ENCODE data around the gene GRIN3B.

GRIN3B gene

DNA sequence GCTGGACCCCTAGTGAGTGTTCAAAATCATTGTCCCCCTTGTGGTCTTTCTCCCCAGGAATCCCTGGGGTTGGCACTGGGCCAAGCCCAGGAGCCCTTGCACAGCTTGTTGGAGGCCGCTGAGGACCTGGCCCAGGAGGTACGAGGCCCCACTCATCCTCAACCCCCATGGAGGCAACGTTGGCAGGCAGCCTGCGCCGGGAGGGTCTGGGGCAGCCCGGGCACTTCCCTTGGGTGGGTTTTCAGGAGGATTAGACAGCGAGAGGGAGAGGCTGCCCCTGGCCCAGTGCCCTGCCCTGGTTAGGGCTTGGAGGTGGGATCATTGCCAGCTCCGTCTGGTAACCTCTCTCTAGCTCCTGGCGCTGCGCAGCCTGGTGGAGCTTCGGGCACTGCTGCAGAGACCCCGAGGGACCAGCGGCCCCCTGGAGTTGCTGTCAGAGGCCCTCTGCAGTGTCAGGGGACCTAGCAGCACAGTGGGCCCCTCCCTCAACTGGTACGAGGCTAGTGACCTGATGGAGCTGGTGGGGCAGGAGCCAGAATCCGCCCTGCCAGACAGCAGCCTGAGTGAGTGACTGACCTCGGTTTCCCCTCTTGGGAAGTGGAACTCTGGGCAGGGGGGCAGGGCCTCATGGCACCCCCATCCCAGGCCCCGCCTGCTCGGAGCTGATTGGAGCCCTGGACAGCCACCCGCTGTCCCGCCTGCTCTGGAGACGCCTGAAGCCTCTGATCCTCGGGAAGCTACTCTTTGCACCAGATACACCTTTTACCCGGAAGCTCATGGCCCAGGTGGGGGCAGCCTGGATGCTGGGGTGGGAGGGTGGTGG is 42.7 kb downstream of the GRIN3B start:
- no peak for DNase-seq

DNA sequence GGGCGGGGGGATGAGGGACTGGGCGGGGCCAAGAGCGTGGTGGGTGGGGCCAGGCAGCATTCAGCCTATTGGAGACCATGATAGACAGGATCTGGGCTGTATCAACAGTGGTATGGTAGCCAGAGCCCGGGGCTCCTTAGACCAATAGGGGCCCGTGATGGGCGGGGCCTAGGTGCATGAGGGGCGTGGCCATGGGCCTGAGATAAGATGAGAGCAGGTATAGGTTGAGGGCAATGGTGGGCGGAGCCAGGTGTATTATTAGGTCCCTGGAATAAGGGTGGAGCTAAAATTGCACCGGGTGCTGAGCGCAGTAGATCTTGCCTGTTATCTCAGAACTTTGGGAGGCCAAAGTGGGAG is 45.0 kb downstream of the GRIN3B start:
- DNase-seq, result no peak

DNA sequence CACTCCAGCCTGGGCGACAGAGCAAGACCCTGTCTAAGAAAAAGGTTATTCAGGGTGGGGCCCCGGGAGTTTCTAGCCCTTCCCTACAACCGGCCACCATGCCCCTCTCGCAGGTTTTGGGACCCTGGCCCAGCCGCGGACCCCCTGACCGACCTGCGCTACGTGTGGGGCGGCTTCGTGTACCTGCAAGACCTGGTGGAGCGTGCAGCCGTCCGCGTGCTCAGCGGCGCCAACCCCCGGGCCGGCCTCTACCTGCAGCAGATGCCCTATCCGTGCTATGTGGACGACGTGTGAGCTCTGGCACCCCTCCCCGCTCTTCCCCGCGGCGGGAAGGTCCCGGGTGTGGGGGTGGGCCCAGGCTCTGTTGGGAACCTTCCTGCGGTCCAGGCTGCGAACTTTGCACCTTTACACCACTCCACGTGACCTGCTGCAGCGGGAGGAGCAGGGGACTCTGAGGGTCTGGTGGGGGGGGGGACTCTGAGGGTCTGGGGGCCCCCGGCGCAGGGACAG is 46.0 kb downstream of the GRIN3B start:
- no peak for DNase-seq

DNA sequence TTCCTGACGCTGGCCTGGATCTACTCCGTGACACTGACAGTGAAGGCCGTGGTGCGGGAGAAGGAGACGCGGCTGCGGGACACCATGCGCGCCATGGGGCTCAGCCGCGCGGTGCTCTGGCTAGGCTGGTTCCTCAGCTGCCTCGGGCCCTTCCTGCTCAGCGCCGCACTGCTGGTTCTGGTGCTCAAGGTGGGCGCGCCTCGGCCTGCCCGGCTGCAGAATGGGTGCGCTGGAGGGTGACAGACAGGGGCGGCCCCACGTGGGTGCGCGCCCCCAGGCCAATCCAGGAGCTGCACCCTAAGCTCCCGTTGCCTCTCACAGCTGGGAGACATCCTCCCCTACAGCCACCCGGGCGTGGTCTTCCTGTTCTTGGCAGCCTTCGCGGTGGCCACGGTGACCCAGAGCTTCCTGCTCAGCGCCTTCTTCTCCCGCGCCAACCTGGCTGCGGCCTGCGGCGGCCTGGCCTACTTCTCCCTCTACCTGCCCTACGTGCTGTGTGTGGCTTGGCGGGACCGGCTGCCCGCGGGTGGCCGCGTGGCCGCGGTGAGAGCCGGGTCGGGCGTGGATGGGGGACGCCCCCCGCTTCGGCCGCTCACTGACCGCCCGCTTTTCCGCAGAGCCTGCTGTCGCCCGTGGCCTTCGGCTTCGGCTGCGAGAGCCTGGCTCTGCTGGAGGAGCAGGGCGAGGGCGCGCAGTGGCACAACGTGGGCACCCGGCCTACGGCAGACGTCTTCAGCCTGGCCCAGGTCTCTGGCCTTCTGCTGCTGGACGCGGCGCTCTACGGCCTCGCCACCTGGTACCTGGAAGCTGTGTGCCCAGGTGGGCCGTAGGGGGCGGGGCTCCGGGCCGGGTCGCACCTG is 46.8 kb downstream of the GRIN3B start:
- DNase-seq, result no peak

DNA sequence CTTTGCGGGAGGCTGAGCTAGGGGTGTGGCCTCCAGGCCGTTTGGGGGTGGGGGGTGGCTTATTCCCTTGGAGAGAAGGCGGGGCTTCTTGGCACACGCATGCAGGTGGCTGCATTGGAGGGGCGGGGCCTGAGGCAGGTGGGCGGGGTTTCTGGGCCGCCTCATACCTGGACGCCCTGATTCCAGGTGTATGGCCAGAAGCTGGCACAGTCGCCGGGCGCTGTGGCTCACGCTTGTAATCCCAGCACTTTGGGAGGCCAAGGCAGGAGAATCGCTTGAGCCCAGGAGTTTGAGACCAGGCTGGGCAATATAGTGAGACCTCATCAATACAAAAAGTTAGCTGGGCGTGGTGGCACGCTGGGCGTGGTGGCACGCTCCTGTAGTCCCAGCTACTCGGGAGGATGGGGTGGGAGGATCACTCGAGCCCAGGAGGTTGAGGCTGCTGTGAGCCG is 47.5 kb downstream of the GRIN3B start:
- no peak for DNase-seq

DNA sequence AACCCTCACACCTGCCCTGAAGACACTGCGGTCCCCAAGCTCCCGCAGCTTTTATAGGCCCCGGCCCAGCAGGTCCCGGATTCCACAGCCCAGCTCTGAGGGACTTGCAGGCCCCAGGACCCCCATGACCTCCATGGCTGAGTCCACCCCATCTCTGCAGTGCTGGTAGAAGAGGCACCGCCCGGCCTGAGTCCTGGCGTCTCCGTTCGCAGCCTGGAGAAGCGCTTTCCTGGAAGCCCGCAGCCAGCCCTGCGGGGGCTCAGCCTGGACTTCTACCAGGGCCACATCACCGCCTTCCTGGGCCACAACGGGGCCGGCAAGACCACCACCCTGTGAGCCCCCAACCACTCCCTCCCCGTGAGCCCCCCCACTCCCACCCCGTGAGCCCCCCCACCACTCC is 48.9 kb downstream of the GRIN3B start:
- DNase-seq, result no peak

DNA sequence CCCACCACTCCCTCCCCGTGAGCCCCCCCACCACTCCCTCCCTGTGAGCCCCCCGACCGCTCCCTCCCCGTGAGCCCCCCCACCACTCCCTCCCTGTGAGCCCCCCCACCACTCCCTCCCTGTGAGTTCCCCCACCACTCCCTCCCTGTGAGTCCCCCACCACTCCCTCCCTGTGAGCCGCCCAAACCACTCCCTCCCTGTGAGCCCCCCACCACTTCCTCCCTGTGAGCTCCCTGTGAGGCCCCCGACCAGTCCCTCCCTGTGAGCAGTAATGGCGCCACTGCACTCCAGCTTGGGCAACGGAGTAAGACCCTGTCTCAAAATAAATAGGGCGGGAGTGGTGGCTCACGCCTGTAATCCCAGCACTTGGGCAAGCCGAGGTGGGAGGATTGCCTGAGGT is 49.6 kb downstream of the GRIN3B start:
- no peak for DNase-seq

DNA sequence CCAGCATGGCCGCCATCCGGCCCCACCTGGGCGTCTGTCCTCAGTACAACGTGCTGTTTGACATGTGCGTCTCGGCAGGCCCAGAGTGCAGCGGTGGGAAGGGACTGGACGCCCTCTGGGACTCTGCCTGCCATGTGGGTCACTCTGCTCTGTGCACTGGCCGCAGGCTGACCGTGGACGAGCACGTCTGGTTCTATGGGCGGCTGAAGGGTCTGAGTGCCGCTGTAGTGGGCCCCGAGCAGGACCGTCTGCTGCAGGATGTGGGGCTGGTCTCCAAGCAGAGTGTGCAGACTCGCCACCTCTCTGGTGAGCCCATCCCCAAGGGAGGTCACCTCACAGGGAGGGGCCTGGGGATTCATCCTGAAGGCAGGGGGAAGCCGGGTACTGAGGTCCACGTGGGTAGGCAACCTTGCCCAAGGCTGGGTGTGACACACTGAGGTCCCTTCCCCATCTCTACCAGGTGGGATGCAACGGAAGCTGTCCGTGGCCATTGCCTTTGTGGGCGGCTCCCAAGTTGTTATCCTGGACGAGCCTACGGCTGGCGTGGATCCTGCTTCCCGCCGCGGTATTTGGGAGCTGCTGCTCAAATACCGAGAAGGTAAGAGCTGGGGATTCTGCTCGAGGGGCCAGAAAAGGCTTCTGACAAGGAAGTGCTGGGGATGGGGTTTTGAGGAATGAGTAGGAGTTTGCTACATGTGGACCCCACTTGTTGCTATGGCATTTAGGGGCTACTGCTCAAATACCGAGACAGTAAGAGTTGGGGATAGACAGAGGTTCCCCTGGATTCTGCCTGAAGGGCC is 51.0 kb downstream of the GRIN3B start:
- DNase-seq, result no peak

DNA sequence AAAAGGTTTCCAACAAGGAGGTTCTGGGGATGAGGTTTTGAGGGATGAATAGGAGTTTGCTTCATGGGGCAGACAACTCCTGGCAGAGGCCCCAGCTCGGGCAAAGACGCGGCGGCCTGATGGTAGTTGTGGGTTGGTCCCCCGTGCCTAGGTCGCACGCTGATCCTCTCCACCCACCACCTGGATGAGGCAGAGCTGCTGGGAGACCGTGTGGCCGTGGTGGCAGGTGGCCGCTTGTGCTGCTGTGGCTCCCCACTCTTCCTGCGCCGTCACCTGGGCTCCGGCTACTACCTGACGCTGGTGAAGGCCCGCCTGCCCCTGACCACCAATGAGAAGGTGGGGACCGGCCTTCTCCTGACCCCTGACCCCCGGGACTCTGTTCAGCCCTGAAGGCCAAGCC is 51.6 kb downstream of the GRIN3B start:
- no peak for DNase-seq

DNA sequence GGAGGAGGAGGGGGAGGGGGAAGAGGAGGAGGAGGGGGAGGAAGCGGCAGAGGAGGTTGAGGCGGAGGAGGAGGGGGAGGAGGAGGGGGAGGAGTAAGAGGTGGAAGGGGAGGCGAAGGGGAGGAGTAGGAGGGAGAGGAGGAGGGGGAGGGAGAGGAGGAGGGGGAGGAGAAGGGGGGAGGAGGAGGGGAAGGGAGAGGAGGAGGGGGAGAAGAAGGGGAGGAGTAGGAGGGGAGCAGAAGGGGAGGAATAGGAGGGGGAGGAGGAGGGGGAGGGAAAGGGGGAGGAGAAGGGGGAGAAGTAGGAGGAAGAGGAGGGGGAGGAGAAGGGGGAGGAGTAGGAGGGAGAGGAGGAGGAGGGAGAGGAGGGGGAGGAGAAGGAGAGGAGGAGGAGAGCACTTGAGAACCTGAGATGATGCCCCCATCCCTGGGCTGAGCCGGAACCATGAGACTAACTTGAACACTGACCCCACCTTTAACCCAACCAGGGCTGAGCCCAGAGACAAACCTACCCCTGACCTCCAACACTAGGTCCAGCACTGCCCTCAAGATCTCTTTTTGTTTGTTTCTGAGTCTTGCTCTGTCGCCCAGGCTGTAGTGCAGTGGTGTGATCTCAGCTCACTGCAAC is 52.2 kb downstream of the GRIN3B start:
- no peak for DNase-seq

DNA sequence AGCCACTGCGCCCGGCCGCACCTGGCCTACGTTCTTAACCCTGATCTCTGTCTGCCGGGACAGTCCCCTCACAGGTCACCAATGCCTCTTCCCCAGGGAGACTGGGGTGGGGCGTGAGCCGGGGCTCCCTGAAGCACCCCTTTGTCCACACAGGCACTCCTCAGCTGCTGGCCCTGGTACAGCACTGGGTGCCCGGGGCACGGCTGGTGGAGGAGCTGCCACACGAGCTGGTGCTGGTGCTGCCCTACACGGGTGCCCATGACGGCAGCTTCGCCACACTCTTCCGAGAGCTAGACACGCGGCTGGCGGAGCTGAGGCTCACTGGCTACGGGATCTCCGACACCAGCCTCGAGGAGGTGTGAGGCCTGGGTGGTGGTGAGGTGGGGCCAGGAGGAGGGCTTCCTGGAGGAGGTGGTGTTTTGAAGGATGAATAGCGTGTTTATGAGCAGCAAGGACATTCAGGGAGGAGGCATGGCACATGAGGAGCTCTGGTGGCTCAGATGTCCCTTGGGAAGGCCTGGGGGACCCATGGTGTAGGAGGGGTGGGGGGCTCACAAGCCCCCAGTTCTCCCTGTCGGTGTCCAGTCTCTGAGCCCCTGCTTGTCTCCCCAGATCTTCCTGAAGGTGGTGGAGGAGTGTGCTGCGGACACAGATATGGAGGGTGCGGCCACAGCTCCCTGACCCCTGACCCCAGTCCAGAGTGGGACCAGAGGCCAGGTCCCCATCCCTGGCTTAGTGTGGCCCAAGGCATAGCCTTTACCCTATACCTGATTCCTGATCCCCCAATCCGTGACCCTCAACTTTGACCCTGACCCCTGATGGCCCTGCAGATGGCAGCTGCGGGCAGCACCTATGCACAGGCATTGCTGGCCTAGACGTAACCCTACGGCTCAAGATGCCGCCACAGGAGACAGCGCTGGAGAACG is 53.2 kb downstream of the GRIN3B start:
- DNase-seq, result no peak

DNA sequence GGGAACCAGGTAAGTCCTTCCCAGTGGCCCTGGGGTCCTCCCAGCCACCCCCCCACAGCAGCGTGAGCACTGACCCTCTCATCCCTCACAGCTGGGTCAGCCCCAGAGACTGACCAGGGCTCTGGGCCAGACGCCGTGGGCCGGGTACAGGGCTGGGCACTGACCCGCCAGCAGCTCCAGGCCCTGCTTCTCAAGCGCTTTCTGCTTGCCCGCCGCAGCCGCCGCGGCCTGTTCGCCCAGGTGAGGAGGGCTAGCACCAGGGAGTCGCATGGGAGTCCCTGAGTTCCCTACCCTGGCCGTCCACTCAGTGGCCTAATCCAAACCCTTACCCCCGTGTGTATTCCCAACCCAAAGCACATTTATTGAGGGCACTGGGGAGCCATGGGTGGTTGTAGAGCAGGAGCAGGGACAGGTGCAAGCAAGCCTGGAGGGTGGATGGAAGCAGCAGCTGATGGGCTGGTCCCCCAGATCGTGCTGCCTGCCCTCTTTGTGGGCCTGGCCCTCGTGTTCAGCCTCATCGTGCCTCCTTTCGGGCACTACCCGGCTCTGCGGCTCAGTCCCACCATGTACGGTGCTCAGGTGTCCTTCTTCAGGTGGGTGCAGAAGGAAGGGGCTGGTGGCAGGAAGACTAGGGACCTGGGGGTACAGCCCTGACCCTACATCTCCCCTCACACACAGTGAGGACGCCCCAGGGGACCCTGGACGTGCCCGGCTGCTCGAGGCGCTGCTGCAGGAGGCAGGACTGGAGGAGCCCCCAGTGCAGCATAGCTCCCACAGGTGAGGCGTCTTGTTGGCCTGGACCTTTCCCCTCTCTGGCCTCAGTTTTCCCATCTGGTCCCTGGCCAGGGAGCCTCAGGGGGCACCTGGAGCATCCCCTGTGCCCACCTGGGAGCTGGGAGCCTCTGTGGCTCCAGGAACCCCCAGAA is 54.1 kb downstream of the GRIN3B start:
- DNase-seq, result no peak

DNA sequence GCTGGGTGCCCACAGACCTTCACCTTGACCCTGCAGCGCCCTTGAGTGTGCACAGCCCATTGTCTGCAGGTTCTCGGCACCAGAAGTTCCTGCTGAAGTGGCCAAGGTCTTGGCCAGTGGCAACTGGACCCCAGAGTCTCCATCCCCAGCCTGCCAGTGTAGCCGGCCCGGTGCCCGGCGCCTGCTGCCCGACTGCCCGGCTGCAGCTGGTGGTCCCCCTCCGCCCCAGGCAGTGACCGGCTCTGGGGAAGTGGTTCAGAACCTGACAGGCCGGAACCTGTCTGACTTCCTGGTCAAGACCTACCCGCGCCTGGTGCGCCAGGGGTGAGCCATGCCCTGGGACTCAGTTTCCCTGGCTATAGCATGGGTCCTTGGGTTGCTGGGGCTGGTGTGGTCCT is 54.8 kb downstream of the GRIN3B start:
- DNase-seq, result no peak

DNA sequence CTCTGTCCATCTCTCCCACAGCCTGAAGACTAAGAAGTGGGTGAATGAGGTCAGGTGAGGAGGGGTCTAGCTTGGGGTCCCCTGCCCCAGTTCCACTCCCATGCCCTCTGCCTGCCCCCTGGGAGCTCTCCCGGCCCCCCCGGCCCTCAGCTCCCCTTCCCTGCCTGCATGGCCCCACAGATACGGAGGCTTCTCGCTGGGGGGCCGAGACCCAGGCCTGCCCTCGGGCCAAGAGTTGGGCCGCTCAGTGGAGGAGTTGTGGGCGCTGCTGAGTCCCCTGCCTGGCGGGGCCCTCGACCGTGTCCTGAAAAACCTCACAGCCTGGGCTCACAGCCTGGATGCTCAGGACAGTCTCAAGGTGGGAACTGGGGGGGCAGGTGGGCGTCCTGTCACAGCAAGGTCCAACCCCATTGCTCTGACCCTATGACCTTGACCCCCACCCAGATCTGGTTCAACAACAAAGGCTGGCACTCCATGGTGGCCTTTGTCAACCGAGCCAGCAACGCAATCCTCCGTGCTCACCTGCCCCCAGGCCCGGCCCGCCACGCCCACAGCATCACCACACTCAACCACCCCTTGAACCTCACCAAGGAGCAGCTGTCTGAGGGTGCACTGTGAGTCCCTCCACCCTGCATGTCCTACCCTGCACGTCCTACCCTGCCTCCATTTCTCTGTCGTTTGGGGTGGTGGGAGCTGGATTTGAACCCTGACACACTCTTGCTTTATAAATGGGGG is 55.8 kb downstream of the GRIN3B start:
- DNase-seq, result no peak

DNA sequence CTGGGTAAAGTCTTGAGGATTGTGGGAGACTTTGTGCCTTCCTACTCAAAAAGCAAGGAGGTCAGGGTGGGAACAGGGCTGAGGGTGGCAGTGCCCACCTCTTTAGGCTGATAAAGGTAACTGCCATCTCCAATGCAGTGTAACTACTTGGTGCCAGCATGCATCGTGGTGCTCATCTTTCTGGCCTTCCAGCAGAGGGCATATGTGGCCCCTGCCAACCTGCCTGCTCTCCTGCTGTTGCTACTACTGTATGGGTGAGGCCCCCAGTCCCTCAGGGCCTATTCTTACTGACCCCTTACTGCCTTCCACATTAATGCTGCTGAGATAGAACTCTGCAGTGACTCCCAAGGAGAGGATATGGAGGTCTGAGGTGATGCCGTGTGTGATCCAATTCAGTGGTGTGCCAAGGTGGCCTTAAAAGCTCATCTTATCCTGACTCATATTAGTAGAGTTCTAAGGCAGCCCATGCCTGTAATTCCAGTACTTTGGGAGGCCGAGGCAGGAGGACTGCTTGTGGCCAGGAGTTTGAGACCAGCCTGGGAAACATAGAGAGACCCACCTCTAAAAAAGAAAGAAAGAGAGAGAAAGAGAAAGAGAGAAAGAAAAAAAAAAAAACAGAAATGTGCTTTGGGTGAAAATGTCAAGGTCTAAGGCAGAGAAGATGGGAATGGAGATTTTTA is 57.1 kb downstream of the GRIN3B start:
- DNase-seq, result no peak

DNA sequence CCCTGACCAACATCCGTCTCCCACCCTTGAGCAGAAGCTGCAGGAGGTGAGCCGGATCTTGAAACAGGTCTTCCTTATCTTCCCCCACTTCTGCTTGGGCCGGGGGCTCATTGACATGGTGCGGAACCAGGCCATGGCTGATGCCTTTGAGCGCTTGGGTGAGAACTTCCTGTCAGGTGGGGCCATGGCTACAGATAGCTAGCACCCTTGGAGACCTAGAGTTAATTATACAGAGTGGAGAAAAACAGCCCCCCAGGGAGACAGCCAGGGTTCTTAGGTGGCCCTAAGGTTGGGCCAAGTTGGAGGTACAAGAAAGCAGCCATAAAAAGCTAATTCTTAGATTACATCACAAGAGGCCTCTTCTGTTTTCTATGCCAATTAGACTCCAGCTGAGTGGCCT is 57.9 kb downstream of the GRIN3B start:
- DNase-seq, result no peak
